SIG-M5 treated with dmso at 0.1 percent for 504 hours (cell line): ENCODE results near the gene TMC1.

Source experiments
- DNase-seq: peaks from one replicate; lab custom pipeline; 2025; ENCODE audit not compliant: unreplicated experiment; lab: John Stamatoyannopoulos, UW

TMC1 gene

GRCh38 chr9:72565535-72565934 lies 44.1 kb downstream of the TMC1 start:
- DNase-seq: no peak

GRCh38 chr9:72574156-72574810 lies 52.9 kb downstream of the TMC1 start:
- DNase-seq: no peak

- DNase-seq: no peak
These were observed 54.3 kb downstream of the TMC1 start for GRCh38 chr9:72575666-72576065.

- DNase-seq: no peak
These were observed 54.7 kb downstream of the TMC1 start for GRCh38 chr9:72576087-72576486.

- DNase-seq: peak; percentile 60
These were observed 55.9 kb downstream of the TMC1 start for GRCh38 chr9:72577212-72577753.

- no peak for DNase-seq
These were observed 57.8 kb downstream of the TMC1 start for GRCh38 chr9:72579190-72579589.

GRCh38 chr9:72579880-72580550 lies 58.6 kb downstream of the TMC1 start:
- DNase-seq: no peak

- DNase-seq: no peak
These were observed 60.3 kb downstream of the TMC1 start for GRCh38 chr9:72581694-72582093.

GRCh38 chr9:72583370-72583769 lies 62.0 kb downstream of the TMC1 start:
- DNase-seq: no peak

- peak; percentile 96 for DNase-seq
These were observed 65.2 kb downstream of the TMC1 start for GRCh38 chr9:72586388-72587130.

GRCh38 chr9:72588336-72588735 lies 66.9 kb downstream of the TMC1 start:
- no peak for DNase-seq

GRCh38 chr9:72589667-72590521 lies 68.5 kb downstream of the TMC1 start:
- peak; percentile 76 for DNase-seq

GRCh38 chr9:72590824-72591223 lies 69.4 kb downstream of the TMC1 start:
- no peak for DNase-seq

GRCh38 chr9:72592502-72593403 lies 71.3 kb downstream of the TMC1 start:
- DNase-seq: peak; percentile 77

- DNase-seq: no peak
These were observed 75.2 kb downstream of the TMC1 start for GRCh38 chr9:72596451-72597180.

GRCh38 chr9:72597181-72597517 lies 75.7 kb downstream of the TMC1 start:
- no peak for DNase-seq

GRCh38 chr9:72597601-72598000 lies 76.2 kb downstream of the TMC1 start:
- no peak for DNase-seq

GRCh38 chr9:72598639-72599038 lies 77.2 kb downstream of the TMC1 start:
- no peak for DNase-seq

- no peak for DNase-seq
These were observed 78.6 kb downstream of the TMC1 start for GRCh38 chr9:72599874-72600534.
